Stimulated activated CD8-positive, alpha-beta memory T cell treated with anti-CD3 and anti-CD28 coated beads, Interleukin-4, amount 100 ng/mL, for 48 hours (primary cell): ENCODE results near the gene BRD3.
"Not testable (repeated sequence)": the region's sequence is repeated elsewhere in the genome, so short reads cannot be mapped to it uniquely, and the experiment has no call there.

ENCODE experiments used
- DNase-seq: peaks from one replicate; pipeline ENCODE4 v3.0.0-alpha.2; 2020

BRD3 gene

GRCh38 chr9:134067904-134068743, at the start of gene BRD3:
BRD3 (minus strand) TSS chr9:134068026; CDS start chr9:134053477, 14,549 bp downstream.
- DNase-seq, result peak; percentile 82

GRCh38 chr9:134112561-134112960, 44.7 kb upstream of the BRD3 start:
- no peak for DNase-seq

- no peak for DNase-seq
Measured at GRCh38 chr9:134111064-134111463, 43.2 kb upstream of the BRD3 start.

- no peak for DNase-seq
Measured at GRCh38 chr9:134103391-134103998, 35.7 kb upstream of the BRD3 start.

- no peak for DNase-seq
Measured at GRCh38 chr9:134101623-134102149, 33.9 kb upstream of the BRD3 start.

GRCh38 chr9:134101133-134101532, 33.3 kb upstream of the BRD3 start:
- not testable (repeated sequence) for DNase-seq

GRCh38 chr9:134100040-134100439, 32.2 kb upstream of the BRD3 start:
- DNase-seq, result no peak

- DNase-seq, result peak; percentile 80
Measured at GRCh38 chr9:134099123-134099761, 31.4 kb upstream of the BRD3 start.

GRCh38 chr9:134089972-134090371, 22.1 kb upstream of the BRD3 start:
- DNase-seq, result no peak

- no peak for DNase-seq
Measured at GRCh38 chr9:134088063-134088725, 20.4 kb upstream of the BRD3 start.

GRCh38 chr9:134085674-134086073, 17.8 kb upstream of the BRD3 start:
- DNase-seq, result no peak

- no peak for DNase-seq
Measured at GRCh38 chr9:134083451-134083850, 15.6 kb upstream of the BRD3 start.

- no peak for DNase-seq
Measured at GRCh38 chr9:134076644-134077043, 8.8 kb upstream of the BRD3 start.

GRCh38 chr9:134075689-134076088, 7.9 kb upstream of the BRD3 start:
- not testable (repeated sequence) for DNase-seq

GRCh38 chr9:134073500-134073899, 5.7 kb upstream of the BRD3 start:
- no peak for DNase-seq

- not testable (repeated sequence) for DNase-seq
Measured at GRCh38 chr9:134072683-134073082, 4.9 kb upstream of the BRD3 start.

GRCh38 chr9:134071149-134071548, 3.3 kb upstream of the BRD3 start:
- DNase-seq, result no peak

- DNase-seq, result no peak
Measured at GRCh38 chr9:134069480-134070399, 1.9 kb upstream of the BRD3 start.

- no peak for DNase-seq
Measured at GRCh38 chr9:134068744-134069479, 1.1 kb upstream of the BRD3 start.

- DNase-seq, result peak; percentile 55
Measured at GRCh38 chr9:134066913-134067851, 644 bp downstream of the BRD3 start.
